PC-3 (cell line): ENCODE measurements around the gene SLC16A8.

Experiments
- CTCF ChIP-seq: fragments of 300-600 bp; sonication (generic); conservative IDR thresholded peaks from 2 replicates; pipeline ENCODE4 v1.5.1; 2017; ENCODE audit warnings: antibody characterized with exemption, low read depth, mild to moderate bottlenecking, low read length
- EZH2 ChIP-seq: fragments of 300-600 bp; sonication (generic); IDR thresholded peaks from one replicate; pipeline ENCODE4 v1.6.1; 2017; ENCODE audit warnings: antibody characterized with exemption, mild to moderate bottlenecking, low read length; ENCODE audit not compliant: unreplicated experiment
- EZH2phosphoT487 ChIP-seq: fragments of 300-600 bp; sonication (generic); IDR thresholded peaks from 2 replicates; pipeline ENCODE4 v1.6.1; 2018; ENCODE audit warnings: mild to moderate bottlenecking, antibody characterized with exemption, low read length, borderline replicate concordance

- no peak for TF ChIP-seq EZH2phosphoT487
- TF ChIP-seq CTCF, result no peak
- TF ChIP-seq EZH2, result no peak
Measured at GRCh38 chr22:38111925-38112355, 28.0 kb upstream of the SLC16A8 start.
